HepG2 (cell line): ENCODE measurements around the gene SLC25A33. TPM values are rescaled to one million over a fixed set of nuclear protein-coding genes. Genes with fewer than 3 reads are reported as not detected.

Experiments used
- AGO1 ChIP-seq: fragments of 200-400 bp; formaldehyde crosslinking; IDR thresholded peaks from 2 replicates; pipeline ENCODE4 v1.6.1; 2017; ENCODE audit warnings: mild to moderate bottlenecking, low read depth, low read length, moderate library complexity; ENCODE audit not compliant: poor library complexity, severe bottlenecking
- AGO2 ChIP-seq: fragments of 200-400 bp; formaldehyde crosslinking; optimal IDR thresholded peaks from 2 replicates; pipeline ENCODE3; 2017; ENCODE audit warnings: mild to moderate bottlenecking, low read depth, low read length, moderate library complexity
- FOXA1 ChIP-seq, 2 experiments: fragments of 450-650 bp in 1 of 2; sonication (generic) in 1 of 2; formaldehyde crosslinking in 1 of 2; IDR thresholded peaks; 2 replicates each; pipeline versions ENCODE4 v1.4.0 to v1.6.1; 2016 to 2020; ENCODE audit warnings: missing genetic modification reagents in 1 of 2
- KLF15 ChIP-seq: sonication (generic); formaldehyde crosslinking; IDR thresholded peaks from 2 replicates; pipeline ENCODE4 v1.8.1; 2023; ENCODE audit warnings: borderline replicate concordance, mild to moderate bottlenecking, inconsistent platforms, missing genetic modification reagents, mixed read lengths
- MED13 ChIP-seq: sonication (generic); formaldehyde crosslinking; IDR thresholded peaks from 2 replicates; pipeline ENCODE4 v1.5.0; 2020; ENCODE audit warnings: missing genetic modification reagents
- PHF8 ChIP-seq: sonication (generic); formaldehyde crosslinking; IDR thresholded peaks from 2 replicates; pipeline ENCODE4 v1.5.0; 2020; ENCODE audit warnings: missing genetic modification reagents
- SMAD3 ChIP-seq: sonication (generic); formaldehyde crosslinking; IDR thresholded peaks from 2 replicates; pipeline ENCODE4 v1.4.0; 2020; ENCODE audit warnings: missing genetic modification reagents
- SP4 ChIP-seq: sonication (generic); formaldehyde crosslinking; IDR thresholded peaks from 2 replicates; pipeline ENCODE4 v1.8.1; 2023; ENCODE audit warnings: mild to moderate bottlenecking, missing genetic modification reagents
- SRF ChIP-seq: IDR thresholded peaks from 2 replicates; pipeline ENCODE4 v1.6.1; 2011; ENCODE audit warnings: mild to moderate bottlenecking, low read depth, low read length, moderate library complexity
- ZBTB38 ChIP-seq: sonication (generic); formaldehyde crosslinking; IDR thresholded peaks from 2 replicates; pipeline ENCODE4 v1.5.1; 2020; ENCODE audit warnings: mild to moderate bottlenecking, missing genetic modification reagents
- ZC3H13 ChIP-seq: sonication (generic); formaldehyde crosslinking; IDR thresholded peaks from 2 replicates; pipeline ENCODE4 v1.8.1; 2023; ENCODE audit warnings: mild to moderate bottlenecking, missing genetic modification reagents, moderate library complexity
- ZMYM2 ChIP-seq: sonication (generic); formaldehyde crosslinking; IDR thresholded peaks from 2 replicates; pipeline ENCODE4 v1.8.0; 2022; ENCODE audit warnings: mild to moderate bottlenecking, missing genetic modification reagents
- ZNF451 ChIP-seq: sonication (generic); formaldehyde crosslinking; IDR thresholded peaks from 2 replicates; pipeline ENCODE4 v1.5.0; 2020; ENCODE audit warnings: mild to moderate bottlenecking, missing genetic modification reagents
- ZNF501 ChIP-seq: sonication (generic); formaldehyde crosslinking; IDR thresholded peaks from 2 replicates; pipeline ENCODE4 v1.5.1; 2020; ENCODE audit warnings: mild to moderate bottlenecking, moderate library complexity, missing genetic modification reagents
- ZNF891 ChIP-seq: sonication (generic); formaldehyde crosslinking; IDR thresholded peaks from 2 replicates; pipeline ENCODE4 v1.5.0; 2020; ENCODE audit warnings: mild to moderate bottlenecking, missing genetic modification reagents
- polyA plus RNA-seq, 8 experiments: library from polyadenylated mRNA; depleted of rRNA in 3 of 8; stranded (reverse) in 7 of 8; unstranded in 1 of 8; fragments of >200 nt; fragmentation: Illumina TruSeq in 4 of 8; extraction: Trizol in 4 of 8; gene quantifications; 2 replicates each; pipeline versions ENCODE4 v1.2.1 to v1.2.3, GENCODE V29; 2011 to 2016; ENCODE audit warnings: low read depth in 4 of 8, missing spikeins in 1 of 8, mixed read lengths in 1 of 8; ENCODE audit not compliant: insufficient read depth in 1 of 8
- total RNA-seq, 5 experiments: library from RNA; depleted of rRNA; stranded (reverse); fragments of >200 nt; fragmentation: Illumina TruSeq; extraction: Trizol; gene quantifications; 2 replicates each; pipeline ENCODE4 v1.2.3, GENCODE V29; 2016; ENCODE audit warnings: low read depth in 1 of 5
- TF ChIP-seq, protein P1 (sequence below): sonication (generic); formaldehyde crosslinking; IDR thresholded peaks from 2 replicates; pipeline ENCODE4 v1.5.1; 2020; ENCODE audit warnings: mild to moderate bottlenecking, missing genetic modification reagents
- TF ChIP-seq, protein P2 (sequence below): sonication (generic); formaldehyde crosslinking; IDR thresholded peaks from 2 replicates; pipeline ENCODE4 v1.4.0; 2020; ENCODE audit warnings: mild to moderate bottlenecking, missing genetic modification reagents
- TF ChIP-seq, protein P3 (sequence below): sonication (generic); formaldehyde crosslinking; IDR thresholded peaks from 2 replicates; pipeline ENCODE4 v1.5.0; 2020; ENCODE audit warnings: mild to moderate bottlenecking, missing genetic modification reagents
- TF ChIP-seq, protein P4 (sequence below): sonication (generic); formaldehyde crosslinking; IDR thresholded peaks from 2 replicates; pipeline ENCODE4 v1.4.0; 2020; ENCODE audit warnings: missing genetic modification reagents

Gene SLC25A33
- total and polyA plus RNA-seq, 2 of the 13 experiments (the other 11 are each of a cell fraction or from before 2014, with no cell fraction given): 15.4 to 50.3 TPM

DNA sequence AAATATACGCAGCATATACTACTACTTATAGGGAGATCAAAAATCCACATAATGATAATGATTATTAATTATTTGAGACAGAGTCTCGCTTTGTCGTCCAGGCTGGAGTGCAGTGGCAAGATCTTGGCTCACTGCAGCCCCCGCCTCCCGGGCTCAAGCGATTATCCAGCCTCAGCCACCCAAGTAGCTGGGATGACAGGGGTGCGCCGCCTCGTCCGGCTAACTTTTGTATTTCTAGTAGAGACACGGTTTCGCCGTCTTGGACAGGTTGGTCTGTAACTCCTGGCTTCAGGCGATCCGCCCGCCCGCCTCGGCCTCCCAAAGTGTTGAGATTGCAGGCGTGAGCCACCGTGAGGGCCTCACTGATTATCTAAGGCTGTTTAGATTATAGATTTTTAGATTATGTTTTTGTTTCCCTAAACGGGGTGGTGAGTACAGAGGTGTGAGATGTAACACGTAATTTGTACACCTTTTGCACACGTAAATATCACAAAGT is 548 bp upstream of the SLC25A33 start (continued):
- TF ChIP-seq, protein P1, sequence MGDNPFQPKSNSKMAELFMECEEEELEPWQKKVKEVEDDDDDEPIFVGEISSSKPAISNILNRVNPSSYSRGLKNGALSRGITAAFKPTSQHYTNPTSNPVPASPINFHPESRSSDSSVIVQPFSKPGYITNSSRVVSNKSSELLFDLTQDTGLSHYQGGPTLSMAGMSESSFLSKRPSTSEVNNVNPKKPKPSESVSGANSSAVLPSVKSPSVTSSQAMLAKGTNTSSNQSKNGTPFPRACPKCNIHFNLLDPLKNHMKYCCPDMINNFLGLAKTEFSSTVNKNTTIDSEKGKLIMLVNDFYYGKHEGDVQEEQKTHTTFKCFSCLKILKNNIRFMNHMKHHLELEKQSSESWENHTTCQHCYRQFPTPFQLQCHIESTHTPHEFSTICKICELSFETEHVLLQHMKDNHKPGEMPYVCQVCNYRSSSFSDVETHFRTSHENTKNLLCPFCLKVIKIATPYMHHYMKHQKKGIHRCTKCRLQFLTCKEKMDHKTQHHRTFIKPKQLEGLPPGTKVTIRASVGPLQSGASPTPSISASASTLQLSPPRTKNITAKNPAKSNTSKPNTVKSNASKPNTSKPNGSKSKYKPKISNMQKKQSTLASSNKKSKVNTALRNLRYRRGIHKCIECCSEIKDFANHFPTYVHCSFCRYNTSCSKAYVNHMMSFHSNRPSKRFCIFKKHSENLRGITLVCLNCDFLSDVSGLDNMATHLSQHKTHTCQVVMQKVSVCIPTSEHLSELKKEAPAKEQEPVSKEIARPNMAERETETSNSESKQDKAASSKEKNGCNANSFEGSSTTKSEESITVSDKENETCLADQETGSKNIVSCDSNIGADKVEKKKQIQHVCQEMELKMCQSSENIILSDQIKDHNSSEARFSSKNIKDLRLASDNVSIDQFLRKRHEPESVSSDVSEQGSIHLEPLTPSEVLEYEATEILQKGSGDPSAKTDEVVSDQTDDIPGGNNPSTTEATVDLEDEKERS (CRISPR knock-in tag): 0 out of 2 replicates have a peak, but pooled peaks have one; percentile 9
- no peak for TF ChIP-seq MED13 (CRISPR knock-in tag)
- no peak for TF ChIP-seq SRF
- TF ChIP-seq SMAD3 (CRISPR knock-in tag): no peak; the same call in 1 of the 2 replicates
- no peak for TF ChIP-seq KLF15 (CRISPR knock-in tag)
- peak; percentile 54; the same call in 1 of the 2 replicates for TF ChIP-seq ZNF501 (CRISPR knock-in tag)
- TF ChIP-seq AGO2: peak; percentile 57
- TF ChIP-seq, protein P2, sequence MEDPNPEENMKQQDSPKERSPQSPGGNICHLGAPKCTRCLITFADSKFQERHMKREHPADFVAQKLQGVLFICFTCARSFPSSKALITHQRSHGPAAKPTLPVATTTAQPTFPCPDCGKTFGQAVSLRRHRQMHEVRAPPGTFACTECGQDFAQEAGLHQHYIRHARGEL (CRISPR knock-in tag): no peak
- TF ChIP-seq, protein P3, sequence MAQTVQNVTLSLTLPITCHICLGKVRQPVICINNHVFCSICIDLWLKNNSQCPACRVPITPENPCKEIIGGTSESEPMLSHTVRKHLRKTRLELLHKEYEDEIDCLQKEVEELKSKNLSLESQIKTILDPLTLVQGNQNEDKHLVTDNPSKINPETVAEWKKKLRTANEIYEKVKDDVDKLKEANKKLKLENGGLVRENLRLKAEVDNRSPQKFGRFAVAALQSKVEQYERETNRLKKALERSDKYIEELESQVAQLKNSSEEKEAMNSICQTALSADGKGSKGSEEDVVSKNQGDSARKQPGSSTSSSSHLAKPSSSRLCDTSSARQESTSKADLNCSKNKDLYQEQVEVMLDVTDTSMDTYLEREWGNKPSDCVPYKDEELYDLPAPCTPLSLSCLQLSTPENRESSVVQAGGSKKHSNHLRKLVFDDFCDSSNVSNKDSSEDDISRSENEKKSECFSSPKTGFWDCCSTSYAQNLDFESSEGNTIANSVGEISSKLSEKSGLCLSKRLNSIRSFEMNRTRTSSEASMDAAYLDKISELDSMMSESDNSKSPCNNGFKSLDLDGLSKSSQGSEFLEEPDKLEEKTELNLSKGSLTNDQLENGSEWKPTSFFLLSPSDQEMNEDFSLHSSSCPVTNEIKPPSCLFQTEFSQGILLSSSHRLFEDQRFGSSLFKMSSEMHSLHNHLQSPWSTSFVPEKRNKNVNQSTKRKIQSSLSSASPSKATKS (CRISPR knock-in tag): 0 out of 2 replicates have a peak, but pooled peaks have one; percentile 46
- TF ChIP-seq ZBTB38 (CRISPR knock-in tag): peak; percentile 26; the same call in 1 of the 2 replicates
- 0 out of 2 replicates have a peak, but pooled peaks have one; percentile 1 for TF ChIP-seq ZC3H13
- TF ChIP-seq AGO1: no peak
- no peak for TF ChIP-seq ZNF451
- TF ChIP-seq ZNF891 (CRISPR knock-in tag): peak; percentile 45; the same call in 1 of the 2 replicates
- TF ChIP-seq ZMYM2 (CRISPR knock-in tag): no peak
- TF ChIP-seq PHF8 (CRISPR knock-in tag): no peak
- TF ChIP-seq FOXA1 (IDR thresholded peaks at IDR 0.05): no peak
- no peak for TF ChIP-seq FOXA1 (CRISPR knock-in tag; IDR thresholded peaks at IDR 0.05)
- TF ChIP-seq, protein P4, sequence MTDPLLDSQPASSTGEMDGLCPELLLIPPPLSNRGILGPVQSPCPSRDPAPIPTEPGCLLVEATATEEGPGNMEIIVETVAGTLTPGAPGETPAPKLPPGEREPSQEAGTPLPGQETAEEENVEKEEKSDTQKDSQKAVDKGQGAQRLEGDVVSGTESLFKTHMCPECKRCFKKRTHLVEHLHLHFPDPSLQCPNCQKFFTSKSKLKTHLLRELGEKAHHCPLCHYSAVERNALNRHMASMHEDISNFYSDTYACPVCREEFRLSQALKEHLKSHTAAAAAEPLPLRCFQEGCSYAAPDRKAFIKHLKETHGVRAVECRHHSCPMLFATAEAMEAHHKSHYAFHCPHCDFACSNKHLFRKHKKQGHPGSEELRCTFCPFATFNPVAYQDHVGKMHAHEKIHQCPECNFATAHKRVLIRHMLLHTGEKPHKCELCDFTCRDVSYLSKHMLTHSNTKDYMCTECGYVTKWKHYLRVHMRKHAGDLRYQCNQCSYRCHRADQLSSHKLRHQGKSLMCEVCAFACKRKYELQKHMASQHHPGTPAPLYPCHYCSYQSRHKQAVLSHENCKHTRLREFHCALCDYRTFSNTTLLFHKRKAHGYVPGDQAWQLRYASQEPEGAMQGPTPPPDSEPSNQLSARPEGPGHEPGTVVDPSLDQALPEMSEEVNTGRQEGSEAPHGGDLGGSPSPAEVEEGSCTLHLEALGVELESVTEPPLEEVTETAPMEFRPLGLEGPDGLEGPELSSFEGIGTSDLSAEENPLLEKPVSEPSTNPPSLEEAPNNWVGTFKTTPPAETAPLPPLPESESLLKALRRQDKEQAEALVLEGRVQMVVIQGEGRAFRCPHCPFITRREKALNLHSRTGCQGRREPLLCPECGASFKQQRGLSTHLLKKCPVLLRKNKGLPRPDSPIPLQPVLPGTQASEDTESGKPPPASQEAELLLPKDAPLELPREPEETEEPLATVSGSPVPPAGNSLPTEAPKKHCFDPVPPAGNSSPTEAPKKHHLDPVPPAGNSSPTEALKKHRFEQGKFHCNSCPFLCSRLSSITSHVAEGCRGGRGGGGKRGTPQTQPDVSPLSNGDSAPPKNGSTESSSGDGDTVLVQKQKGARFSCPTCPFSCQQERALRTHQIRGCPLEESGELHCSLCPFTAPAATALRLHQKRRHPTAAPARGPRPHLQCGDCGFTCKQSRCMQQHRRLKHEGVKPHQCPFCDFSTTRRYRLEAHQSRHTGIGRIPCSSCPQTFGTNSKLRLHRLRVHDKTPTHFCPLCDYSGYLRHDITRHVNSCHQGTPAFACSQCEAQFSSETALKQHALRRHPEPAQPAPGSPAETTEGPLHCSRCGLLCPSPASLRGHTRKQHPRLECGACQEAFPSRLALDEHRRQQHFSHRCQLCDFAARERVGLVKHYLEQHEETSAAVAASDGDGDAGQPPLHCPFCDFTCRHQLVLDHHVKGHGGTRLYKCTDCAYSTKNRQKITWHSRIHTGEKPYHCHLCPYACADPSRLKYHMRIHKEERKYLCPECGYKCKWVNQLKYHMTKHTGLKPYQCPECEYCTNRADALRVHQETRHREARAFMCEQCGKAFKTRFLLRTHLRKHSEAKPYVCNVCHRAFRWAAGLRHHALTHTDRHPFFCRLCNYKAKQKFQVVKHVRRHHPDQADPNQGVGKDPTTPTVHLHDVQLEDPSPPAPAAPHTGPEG (CRISPR knock-in tag): peak; percentile 97
- TF ChIP-seq SP4 (CRISPR knock-in tag): no peak
